DOHH2 (cell line): ENCODE results near the gene AKAP13.

Experiments
- H3F3A ChIP-seq: fragments of 200-600 bp; sonication (generic), shearing (Covaris generic); 2 replicates; pipeline ENCODE4 v1.6.0; 2016; ENCODE audit warnings: antibody characterized with exemption, mild to moderate bottlenecking; ENCODE audit not compliant: control insufficient read depth, insufficient read depth
- H3K27ac ChIP-seq: fragments of 200-600 bp; sonication (generic); 2 replicates; pipeline ENCODE4 v1.5.1; 2014; ENCODE audit warnings: low read depth, mild to moderate bottlenecking, low read length, moderate library complexity
- H3K27me3 ChIP-seq: fragments of 200-600 bp; sonication (generic); 2 replicates; pipeline ENCODE4 v1.6.1; 2014; ENCODE audit warnings: mild to moderate bottlenecking, low read length, mixed read lengths; ENCODE audit not compliant: control insufficient read depth
- H3K36me3 ChIP-seq: fragments of 200-600 bp; sonication (generic); 2 replicates; pipeline ENCODE4 v1.6.1; 2014; ENCODE audit warnings: mild to moderate bottlenecking, low read length, moderate library complexity, mixed read lengths; ENCODE audit not compliant: control insufficient read depth
- H3K4me1 ChIP-seq: fragments of 200-600 bp; sonication (generic); 2 replicates; pipeline ENCODE4 v1.6.1; 2014; ENCODE audit warnings: mild to moderate bottlenecking, low read length, mixed read lengths; ENCODE audit not compliant: control insufficient read depth
- H3K4me2 ChIP-seq: fragments of 200-600 bp; sonication (generic); 2 replicates; pipeline ENCODE4 v1.6.0; 2014; ENCODE audit warnings: mild to moderate bottlenecking, low read length, moderate library complexity
- H3K4me3 ChIP-seq: fragments of 200-600 bp; sonication (generic); 2 replicates; pipeline ENCODE4 v1.5.1; 2014; ENCODE audit warnings: mild to moderate bottlenecking, low read length, mixed read lengths
- H3K79me2 ChIP-seq: fragments of 200-600 bp; sonication (generic); 2 replicates; pipeline ENCODE4 v1.6.1; 2014; ENCODE audit warnings: mild to moderate bottlenecking, low read length, mixed read lengths; ENCODE audit not compliant: control insufficient read depth
- H3K9me2 ChIP-seq: fragments of 200-600 bp; sonication (generic); replicated peaks from 2 replicates; pipeline ENCODE4 v1.6.1; 2014; ENCODE audit warnings: mild to moderate bottlenecking, low read length, mixed read lengths; ENCODE audit not compliant: control insufficient read depth
- H3K9me3 ChIP-seq: fragments of 200-600 bp; sonication (generic); 2 replicates; pipeline ENCODE4 v1.6.1; 2014; ENCODE audit warnings: antibody characterized with exemption, low read length, mixed read lengths; ENCODE audit not compliant: control insufficient read depth, insufficient read depth
- H4K20me1 ChIP-seq: fragments of 200-600 bp; sonication (generic); 2 replicates; pipeline ENCODE4 v1.6.0; 2014; ENCODE audit warnings: low read depth, mild to moderate bottlenecking, antibody characterized with exemption, low read length, moderate library complexity; ENCODE audit not compliant: control insufficient read depth, insufficient read depth
- CTCF ChIP-seq: fragments of 200-600 bp; sonication (generic); IDR thresholded peaks from one replicate; pipeline ENCODE4 v1.5.1; 2014; ENCODE audit warnings: antibody characterized with exemption, mild to moderate bottlenecking, low read depth, low read length; ENCODE audit not compliant: poor library complexity, severe bottlenecking
- EZH2phosphoT487 ChIP-seq: fragments of 200-600 bp; sonication (generic); IDR thresholded peaks from 2 replicates; pipeline ENCODE4 v1.6.1; 2017; ENCODE audit warnings: borderline replicate concordance, mild to moderate bottlenecking, antibody characterized with exemption, low read length, moderate library complexity, mixed read lengths

Gene AKAP13

GRCh38 chr15:85766001-85766831, 385.8 kb downstream of the AKAP13 start:
- no peak overlapping the region for H3K27ac ChIP-seq
- TF ChIP-seq EZH2phosphoT487 = no peak
- TF ChIP-seq CTCF = no peak

GRCh38 chr15:85767785-85768529, 387.6 kb downstream of the AKAP13 start:
- Histone ChIP-seq H3K4me3 (no peak overlapping the region), H3K4me2 (no peak overlapping the region), H3F3A (no peaks in the 10 kb centered on the region), H3K36me3 (no peaks in the 10 kb centered on the region), H3K9me3 (no peaks in the 10 kb centered on the region), H3K79me2 (no peaks in the 10 kb centered on the region), H3K27me3 (no peaks in the 10 kb centered on the region), H3K9me2 (no peaks in the 10 kb centered on the region), H3K27ac (no peak overlapping the region), H4K20me1 (peaks cover 2% of the 10 kb centered on the region; the same call in 1 of the 2 replicates), H3K4me1 (no peaks in the 10 kb centered on the region)
- TF ChIP-seq CTCF = no peak
- no peak for TF ChIP-seq EZH2phosphoT487

More at GRCh38 chr15:85766001-85766831, 385.8 kb downstream of the AKAP13 start:
- no peaks in the 10 kb centered on the region for H3K79me2 ChIP-seq
- no peak overlapping the region for H3K4me3 ChIP-seq
- H3K27me3 ChIP-seq = no peaks in the 10 kb centered on the region
- no peaks in the 10 kb centered on the region for H3K9me2 ChIP-seq
- H3K4me2 ChIP-seq = no peak overlapping the region
- H3K4me1 ChIP-seq = no peaks in the 10 kb centered on the region
- H4K20me1 ChIP-seq = 0 out of 2 replicates have a peak, but pooled peaks cover 2% of the 10 kb centered on the region
- H3K36me3 ChIP-seq = no peaks in the 10 kb centered on the region
- no peaks in the 10 kb centered on the region for H3K9me3 ChIP-seq
- H3F3A ChIP-seq = no peaks in the 10 kb centered on the region

- Histone ChIP-seq H4K20me1 (peaks cover 2% of the 10 kb centered on the region; the same call in 1 of the 2 replicates), H3K9me3 (no peaks in the 10 kb centered on the region), H3K4me2 (no peak overlapping the region), H3K79me2 (no peaks in the 10 kb centered on the region), H3K4me3 (no peak overlapping the region), H3F3A (no peaks in the 10 kb centered on the region), H3K4me1 (no peaks in the 10 kb centered on the region), H3K36me3 (no peaks in the 10 kb centered on the region), H3K27me3 (no peaks in the 10 kb centered on the region), H3K27ac (no peak overlapping the region), H3K9me2 (no peaks in the 10 kb centered on the region)
- TF ChIP-seq CTCF (no peak), EZH2phosphoT487 (no peak)
Measured at GRCh38 chr15:85768595-85769168, 388.3 kb downstream of the AKAP13 start.
